ENCODE data around the gene ARHGEF33.
"Not testable (repeated sequence)": the region's sequence is repeated elsewhere in the genome, so short reads cannot be mapped to it uniquely, and the experiment has no call there.

The ARHGEF33 gene

GRCh38 chr2:38934742-38935141, 45.1 kb downstream of the ARHGEF33 start:
- Histone ChIP-seq H3K4me1 (no peaks in the 10 kb centered on the region; the same call in 1 of the 2 replicates), H3K4me3 (ENCODE audit: low read depth, low read length) (no peak overlapping the region), H3K27me3 (no peaks in the 10 kb centered on the region), H3K36me3 (no peaks in the 10 kb centered on the region), H3K9me3 (no peaks in the 10 kb centered on the region)
- DNase-seq, result no peak
- TF ChIP-seq, protein P1, sequence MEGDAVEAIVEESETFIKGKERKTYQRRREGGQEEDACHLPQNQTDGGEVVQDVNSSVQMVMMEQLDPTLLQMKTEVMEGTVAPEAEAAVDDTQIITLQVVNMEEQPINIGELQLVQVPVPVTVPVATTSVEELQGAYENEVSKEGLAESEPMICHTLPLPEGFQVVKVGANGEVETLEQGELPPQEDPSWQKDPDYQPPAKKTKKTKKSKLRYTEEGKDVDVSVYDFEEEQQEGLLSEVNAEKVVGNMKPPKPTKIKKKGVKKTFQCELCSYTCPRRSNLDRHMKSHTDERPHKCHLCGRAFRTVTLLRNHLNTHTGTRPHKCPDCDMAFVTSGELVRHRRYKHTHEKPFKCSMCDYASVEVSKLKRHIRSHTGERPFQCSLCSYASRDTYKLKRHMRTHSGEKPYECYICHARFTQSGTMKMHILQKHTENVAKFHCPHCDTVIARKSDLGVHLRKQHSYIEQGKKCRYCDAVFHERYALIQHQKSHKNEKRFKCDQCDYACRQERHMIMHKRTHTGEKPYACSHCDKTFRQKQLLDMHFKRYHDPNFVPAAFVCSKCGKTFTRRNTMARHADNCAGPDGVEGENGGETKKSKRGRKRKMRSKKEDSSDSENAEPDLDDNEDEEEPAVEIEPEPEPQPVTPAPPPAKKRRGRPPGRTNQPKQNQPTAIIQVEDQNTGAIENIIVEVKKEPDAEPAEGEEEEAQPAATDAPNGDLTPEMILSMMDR (IDR thresholded peaks at IDR 0.05; ENCODE audit: low read depth, low read length), result no peak

DNA sequence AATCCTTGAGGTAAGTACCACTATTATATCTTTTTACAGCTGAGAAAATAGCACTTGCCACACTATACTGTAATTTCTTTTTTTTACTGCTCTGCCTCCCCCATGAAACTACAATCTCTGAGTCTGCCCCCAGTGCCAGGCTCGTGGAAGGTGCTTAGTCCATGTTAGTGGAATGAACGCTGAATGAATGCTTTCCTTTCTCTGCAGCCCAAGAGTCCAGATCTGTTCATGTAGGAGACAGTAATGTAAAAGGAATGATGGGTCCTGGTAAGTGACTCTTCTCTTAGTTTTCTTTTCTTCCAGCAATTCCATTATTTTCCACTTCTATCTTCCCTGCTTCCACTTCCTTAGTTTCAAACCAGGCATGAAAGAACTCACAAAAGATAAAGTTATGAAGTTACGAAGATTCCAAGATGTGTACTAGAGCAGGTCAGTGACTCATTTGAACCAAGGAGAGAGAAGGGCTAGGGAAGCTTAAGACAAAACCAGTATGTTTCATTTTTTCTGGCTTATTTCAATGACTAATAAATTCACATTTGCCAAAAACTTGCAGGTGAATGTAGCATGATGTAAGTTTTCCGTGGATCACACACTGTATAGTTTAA, 46.0 kb downstream of the ARHGEF33 start:
- no peak for DNase-seq
- TF ChIP-seq, protein P1 (IDR thresholded peaks at IDR 0.05; ENCODE audit: low read depth, low read length), result no peak
- H3K36me3 ChIP-seq, result no peaks in the 10 kb centered on the region
- no peaks in the 10 kb centered on the region for H3K27me3 ChIP-seq
- no peaks in the 10 kb centered on the region for H3K9me3 ChIP-seq
- H3K4me1 ChIP-seq, result no peaks in the 10 kb centered on the region; the same call in 1 of the 2 replicates
- H3K4me3 ChIP-seq (ENCODE audit: low read depth, low read length), result no peak overlapping the region

DNA sequence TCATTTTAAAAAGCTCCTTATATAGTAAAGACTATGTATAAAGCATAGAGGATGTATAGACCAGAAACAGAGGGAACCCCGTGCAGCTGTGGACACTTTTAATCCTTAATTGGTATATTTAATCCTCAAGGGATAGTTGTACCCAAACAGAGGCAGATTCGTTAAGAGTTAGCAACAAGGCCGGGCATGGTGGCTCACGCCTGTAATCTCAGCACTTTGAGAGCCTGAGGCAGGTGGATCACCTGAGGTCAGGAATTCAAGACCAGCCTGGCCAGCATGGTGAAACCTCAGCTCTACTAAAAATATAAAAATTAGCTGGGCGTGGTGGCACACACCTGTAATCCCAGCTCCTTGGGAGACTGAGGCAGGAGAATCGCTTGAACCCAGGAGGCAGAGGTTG, 46.8 kb downstream of the ARHGEF33 start:
- not testable (repeated sequence) for H3K27me3 ChIP-seq; H3K4me3 ChIP-seq (ENCODE audit: low read depth, low read length); H3K4me1 ChIP-seq; H3K36me3 ChIP-seq; H3K9me3 ChIP-seq; DNase-seq

DNA sequence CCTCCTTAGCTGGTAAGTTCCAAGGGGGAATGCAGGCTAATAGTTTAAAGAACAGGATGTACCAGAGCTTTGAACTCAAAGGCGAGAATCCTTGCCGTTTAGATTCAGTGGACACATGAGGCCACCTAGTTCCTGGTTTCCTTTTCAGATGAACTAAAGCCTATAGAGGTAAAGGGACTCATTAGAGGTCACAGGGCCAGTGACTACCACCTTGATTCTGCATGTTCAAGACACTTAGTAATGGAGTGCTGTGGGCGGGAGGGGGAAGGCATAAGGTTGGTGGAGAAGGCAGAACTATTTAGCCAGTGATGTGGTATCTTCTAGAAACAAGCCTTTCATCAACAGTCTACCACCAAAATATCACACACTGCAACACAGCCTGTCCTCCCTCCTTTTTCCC, 47.9 kb downstream of the ARHGEF33 start:
- no peak overlapping the region for H3K4me3 ChIP-seq (ENCODE audit: low read depth, low read length)
- H3K27me3 ChIP-seq, result no peaks in the 10 kb centered on the region
- DNase-seq, result no peak
- H3K4me1 ChIP-seq, result no peaks in the 10 kb centered on the region; the same call in 1 of the 2 replicates
- TF ChIP-seq, protein P1 (IDR thresholded peaks at IDR 0.05; ENCODE audit: low read depth, low read length), result no peak
- no peaks in the 10 kb centered on the region for H3K36me3 ChIP-seq
- H3K9me3 ChIP-seq, result no peaks in the 10 kb centered on the region

GRCh38 chr2:38940746-38941145, 51.1 kb downstream of the ARHGEF33 start:
- H3K9me3 ChIP-seq, result no peaks in the 10 kb centered on the region
- DNase-seq, result no peak

GRCh38 chr2:38943784-38944183, 54.1 kb downstream of the ARHGEF33 start:
- TF ChIP-seq, protein P1 (IDR thresholded peaks at IDR 0.05; ENCODE audit: low read depth, low read length), result no peak
- H3K9me3 ChIP-seq, result no peaks in the 10 kb centered on the region
- no peak for DNase-seq
- no peak overlapping the region for H3K4me3 ChIP-seq (ENCODE audit: low read depth, low read length)
- no peaks in the 10 kb centered on the region for H3K36me3 ChIP-seq
- H3K4me1 ChIP-seq, result no peaks in the 10 kb centered on the region
- H3K27me3 ChIP-seq, result no peaks in the 10 kb centered on the region

More at GRCh38 chr2:38940746-38941145, 51.1 kb downstream of the ARHGEF33 start:
- TF ChIP-seq, protein P1 (IDR thresholded peaks at IDR 0.05; ENCODE audit: low read depth, low read length), result no peak
- Histone ChIP-seq H3K4me1 (no peaks in the 10 kb centered on the region), H3K27me3 (no peaks in the 10 kb centered on the region), H3K4me3 (ENCODE audit: low read depth, low read length) (no peak overlapping the region), H3K36me3 (no peaks in the 10 kb centered on the region)
